Panc1 (cell line): ENCODE data around the gene KIF3A.

Experiments used
- POLR2AphosphoS5 ChIP-seq: IDR thresholded peaks from 2 replicates; pipeline ENCODE4 v1.6.1; 2012; ENCODE audit warnings: mild to moderate bottlenecking, low read depth, low read length, moderate library complexity
- TF ChIP-seq, protein P1 (sequence below), 2 experiments: IDR thresholded peaks; 2 replicates each; pipeline ENCODE4 v1.6.1; 2011 to 2012; ENCODE audit warnings: low read depth in 2 of 2, control low read depth in 1 of 2, low read length in 1 of 2, mild to moderate bottlenecking in 1 of 2, moderate library complexity in 1 of 2; ENCODE audit not compliant: insufficient read depth in 1 of 2

DNA sequence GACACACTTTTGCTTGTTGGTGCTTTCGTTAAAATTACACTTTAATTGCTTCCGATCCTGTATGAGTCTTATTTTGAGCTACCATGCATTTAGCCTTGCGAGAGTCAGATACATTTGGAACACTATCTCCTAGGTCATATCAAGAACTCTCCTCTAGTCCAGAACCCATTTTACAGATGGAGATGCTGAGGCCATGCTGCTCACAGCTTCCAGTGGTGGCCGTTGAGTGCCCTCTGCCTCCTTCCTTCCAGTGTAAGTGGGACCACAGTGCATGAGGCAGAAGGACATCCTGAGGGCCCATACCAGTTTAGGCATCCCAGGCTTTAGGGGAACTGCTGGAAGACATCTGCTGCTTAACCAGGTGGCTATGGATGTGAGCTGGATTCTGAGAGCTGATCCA is 16.8 kb upstream of the KIF3A start:
- no peak for TF ChIP-seq POLR2AphosphoS5
- TF ChIP-seq, protein P1, sequence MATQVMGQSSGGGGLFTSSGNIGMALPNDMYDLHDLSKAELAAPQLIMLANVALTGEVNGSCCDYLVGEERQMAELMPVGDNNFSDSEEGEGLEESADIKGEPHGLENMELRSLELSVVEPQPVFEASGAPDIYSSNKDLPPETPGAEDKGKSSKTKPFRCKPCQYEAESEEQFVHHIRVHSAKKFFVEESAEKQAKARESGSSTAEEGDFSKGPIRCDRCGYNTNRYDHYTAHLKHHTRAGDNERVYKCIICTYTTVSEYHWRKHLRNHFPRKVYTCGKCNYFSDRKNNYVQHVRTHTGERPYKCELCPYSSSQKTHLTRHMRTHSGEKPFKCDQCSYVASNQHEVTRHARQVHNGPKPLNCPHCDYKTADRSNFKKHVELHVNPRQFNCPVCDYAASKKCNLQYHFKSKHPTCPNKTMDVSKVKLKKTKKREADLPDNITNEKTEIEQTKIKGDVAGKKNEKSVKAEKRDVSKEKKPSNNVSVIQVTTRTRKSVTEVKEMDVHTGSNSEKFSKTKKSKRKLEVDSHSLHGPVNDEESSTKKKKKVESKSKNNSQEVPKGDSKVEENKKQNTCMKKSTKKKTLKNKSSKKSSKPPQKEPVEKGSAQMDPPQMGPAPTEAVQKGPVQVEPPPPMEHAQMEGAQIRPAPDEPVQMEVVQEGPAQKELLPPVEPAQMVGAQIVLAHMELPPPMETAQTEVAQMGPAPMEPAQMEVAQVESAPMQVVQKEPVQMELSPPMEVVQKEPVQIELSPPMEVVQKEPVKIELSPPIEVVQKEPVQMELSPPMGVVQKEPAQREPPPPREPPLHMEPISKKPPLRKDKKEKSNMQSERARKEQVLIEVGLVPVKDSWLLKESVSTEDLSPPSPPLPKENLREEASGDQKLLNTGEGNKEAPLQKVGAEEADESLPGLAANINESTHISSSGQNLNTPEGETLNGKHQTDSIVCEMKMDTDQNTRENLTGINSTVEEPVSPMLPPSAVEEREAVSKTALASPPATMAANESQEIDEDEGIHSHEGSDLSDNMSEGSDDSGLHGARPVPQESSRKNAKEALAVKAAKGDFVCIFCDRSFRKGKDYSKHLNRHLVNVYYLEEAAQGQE (IDR thresholded peaks at IDR 0.05; ENCODE audit: insufficient read depth in 1 of 2, low read depth in 2 of 2, low read length in 1 of 2): no peak
